GM12891 (cell line): Measurements from ENCODE around the gene RPH3AL.

Source experiments
- PAX5 ChIP-seq: IDR thresholded peaks from 2 replicates; pipeline ENCODE4 v1.6.1; 2011; ENCODE audit warnings: low read length, moderate library complexity, mild to moderate bottlenecking; ENCODE audit not compliant: insufficient read depth, severe bottlenecking
- POLR2A ChIP-seq: IDR thresholded peaks from 2 replicates; pipeline ENCODE4 v1.6.1; 2011; ENCODE audit warnings: low read depth, low read length, control low read depth
- POLR2AphosphoS5 ChIP-seq: IDR thresholded peaks from 2 replicates; pipeline ENCODE4 v1.6.1; 2011; ENCODE audit warnings: low read depth, low read length, control low read depth
- POU2F2 ChIP-seq: IDR thresholded peaks from 2 replicates; pipeline ENCODE4 v1.6.1; 2011; ENCODE audit warnings: low read depth, mild to moderate bottlenecking, control low read depth, low read length, moderate library complexity
- SPI1 ChIP-seq: IDR thresholded peaks from 2 replicates; pipeline ENCODE4 v1.6.1; 2011; ENCODE audit warnings: low read depth, low read length, control low read depth
- TAF1 ChIP-seq: IDR thresholded peaks from 2 replicates; pipeline ENCODE4 v1.6.1; 2011; ENCODE audit warnings: low read depth, low read length, control low read depth

- TF ChIP-seq POLR2A, result no peak
- TF ChIP-seq POLR2AphosphoS5, result no peak
- TF ChIP-seq TAF1, result no peak
- TF ChIP-seq POU2F2, result no peak
- no peak for TF ChIP-seq SPI1
- TF ChIP-seq PAX5, result no peak
Observed at GRCh38 chr17:285751-286422, 66.7 kb downstream of the RPH3AL start.
